ENCODE results near the gene EFHB.

- TF ChIP-seq POLR2A (IDR thresholded peaks at IDR 0.05) (no peak), CTCF (IDR thresholded peaks at IDR 0.05) (no peak)
These were observed 4.2 kb upstream of the EFHB start for GRCh38 chr3:19938295-19938627.
